Neural crest cell (in vitro differentiated cells): ENCODE measurements around the gene FAM13A. TPM values are rescaled to one million over a fixed set of nuclear protein-coding genes. Genes with fewer than 3 reads are reported as not detected.

Source experiments
- DNase-seq: peaks from one replicate; pipeline ENCODE4 v3.0.0; 2021; ENCODE audit warnings: low read depth, mixed read lengths, low spot score
- H3K27ac Mint-ChIP-seq: one replicate; pipeline ENCODE4 v1.8.0; 2021; ENCODE audit warnings: mild to moderate bottlenecking, mixed read lengths; ENCODE audit not compliant: unreplicated experiment
- H3K27me3 Mint-ChIP-seq: 2 replicates; pipeline ENCODE4 v1.8.0; 2021; ENCODE audit warnings: low read depth, mild to moderate bottlenecking, mixed read lengths
- H3K36me3 Mint-ChIP-seq: 2 replicates; pipeline ENCODE4 v1.8.0; 2021; ENCODE audit warnings: low read depth, mild to moderate bottlenecking, mixed read lengths
- H3K4me1 Mint-ChIP-seq: 2 replicates; pipeline ENCODE4 v1.8.0; 2021; ENCODE audit warnings: mixed read lengths
- H3K4me3 Mint-ChIP-seq: one replicate; pipeline ENCODE4 v1.8.0; 2021; ENCODE audit warnings: mild to moderate bottlenecking, mixed read lengths
- H3K9me3 Mint-ChIP-seq: 2 replicates; pipeline ENCODE4 v1.8.0; 2021; ENCODE audit warnings: mixed read lengths
- CTCF ChIP-seq: fragments of 200-600 bp; sonication (generic); conservative IDR thresholded peaks from 2 replicates; pipeline ENCODE4 v1.5.0; 2021; ENCODE audit warnings: antibody characterized with exemption, mild to moderate bottlenecking
- total RNA-seq: library from RNA; stranded (reverse); gene quantifications from 2 replicates; pipeline ENCODE4 v1.2.1, GENCODE V29; 2021

FAM13A gene
- total RNA-seq, 1 donor from 2014 or later: 18.1 TPM

GRCh38 chr4:88756149-88756548 is 300.8 kb downstream of the FAM13A start:
- H3K4me3 Mint-ChIP-seq: no peak overlapping the region
- no peak for TF ChIP-seq CTCF
- no peaks in the 10 kb centered on the region for H3K9me3 Mint-ChIP-seq
- H3K36me3 Mint-ChIP-seq: no peaks in the 10 kb centered on the region
- no peak for DNase-seq
- H3K27me3 Mint-ChIP-seq: no peaks in the 10 kb centered on the region
- no peak overlapping the region for H3K27ac Mint-ChIP-seq
- peaks cover 21% of the 10 kb centered on the region for H3K4me1 Mint-ChIP-seq

GRCh38 chr4:88755454-88755853 is 301.5 kb downstream of the FAM13A start:
- no peak overlapping the region for H3K27ac Mint-ChIP-seq
- no peaks in the 10 kb centered on the region for H3K9me3 Mint-ChIP-seq
- no peaks in the 10 kb centered on the region for H3K27me3 Mint-ChIP-seq
- no peak overlapping the region for H3K4me3 Mint-ChIP-seq
- TF ChIP-seq CTCF: no peak
- no peak for DNase-seq
- H3K36me3 Mint-ChIP-seq: no peaks in the 10 kb centered on the region
- H3K4me1 Mint-ChIP-seq: peaks cover 19% of the 10 kb centered on the region

GRCh38 chr4:88754796-88755195 is 302.2 kb downstream of the FAM13A start:
- H3K4me3 Mint-ChIP-seq: no peak overlapping the region
- TF ChIP-seq CTCF: no peak
- no peaks in the 10 kb centered on the region for H3K9me3 Mint-ChIP-seq
- DNase-seq: no peak
- H3K4me1 Mint-ChIP-seq: peaks cover 16% of the 10 kb centered on the region
- H3K36me3 Mint-ChIP-seq: peaks cover 5% of the 10 kb centered on the region
- H3K27me3 Mint-ChIP-seq: no peaks in the 10 kb centered on the region
- no peak overlapping the region for H3K27ac Mint-ChIP-seq

- Mint-ChIP-seq H3K4me3 (no peak overlapping the region), H3K36me3 (peaks cover 9% of the 10 kb centered on the region), H3K27ac (no peak overlapping the region), H3K4me1 (peaks cover 7% of the 10 kb centered on the region), H3K9me3 (no peaks in the 10 kb centered on the region), H3K27me3 (no peaks in the 10 kb centered on the region)
- no peak for DNase-seq
- no peak for TF ChIP-seq CTCF
These were observed 303.1 kb downstream of the FAM13A start for GRCh38 chr4:88753658-88754571.

GRCh38 chr4:88752754-88753153 is 304.2 kb downstream of the FAM13A start:
- no peaks in the 10 kb centered on the region for H3K9me3 Mint-ChIP-seq
- H3K4me1 Mint-ChIP-seq: peaks cover 3% of the 10 kb centered on the region
- H3K27ac Mint-ChIP-seq: no peak overlapping the region
- no peak for TF ChIP-seq CTCF
- no peak for DNase-seq
- H3K27me3 Mint-ChIP-seq: no peaks in the 10 kb centered on the region
- peaks cover 18% of the 10 kb centered on the region for H3K36me3 Mint-ChIP-seq
- no peak overlapping the region for H3K4me3 Mint-ChIP-seq
